Body of pancreas (tissue), 4 donors: ENCODE data around the gene MAML3.

Experiments
- POLR2A ChIP-seq, 3 donors: fragments of 450-650 bp; IDR thresholded peaks; one replicate each; pipeline ENCODE4 v1.6.1; 2016; ENCODE audit warnings: antibody characterized with exemption in 3 of 3, mild to moderate bottlenecking in 2 of 3
- TF ChIP-seq, protein P1 (sequence below), 7 experiments: fragments of 450-650 bp in 4 of 7; fragments of 200-600 bp in 3 of 7; sonication (generic) in 3 of 7; IDR thresholded peaks; one replicate each; pipeline ENCODE4 v1.5.1; 2016 to 2019; ENCODE audit warnings: antibody characterized with exemption in 7 of 7

DNA sequence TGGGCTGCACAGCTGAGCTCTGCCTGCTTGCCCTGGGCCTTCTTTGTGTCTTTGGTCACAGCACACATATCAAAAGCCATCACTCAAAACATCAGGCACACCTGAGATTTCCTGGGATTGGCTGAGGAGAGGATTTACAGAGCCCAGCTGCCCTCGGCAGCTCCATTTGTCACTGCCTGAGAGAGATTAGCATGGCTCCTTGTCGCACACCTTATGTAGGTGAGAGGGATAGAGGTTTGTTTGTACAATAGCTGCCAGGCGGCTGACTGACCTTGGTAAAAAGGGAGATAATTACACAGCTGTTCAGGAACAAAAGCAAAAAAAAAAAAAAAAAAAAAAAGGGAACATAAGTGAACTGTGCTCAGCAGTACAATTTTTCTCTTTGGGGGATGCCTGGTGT, 425.1 kb downstream of the MAML3 start:
- TF ChIP-seq, protein P1, sequence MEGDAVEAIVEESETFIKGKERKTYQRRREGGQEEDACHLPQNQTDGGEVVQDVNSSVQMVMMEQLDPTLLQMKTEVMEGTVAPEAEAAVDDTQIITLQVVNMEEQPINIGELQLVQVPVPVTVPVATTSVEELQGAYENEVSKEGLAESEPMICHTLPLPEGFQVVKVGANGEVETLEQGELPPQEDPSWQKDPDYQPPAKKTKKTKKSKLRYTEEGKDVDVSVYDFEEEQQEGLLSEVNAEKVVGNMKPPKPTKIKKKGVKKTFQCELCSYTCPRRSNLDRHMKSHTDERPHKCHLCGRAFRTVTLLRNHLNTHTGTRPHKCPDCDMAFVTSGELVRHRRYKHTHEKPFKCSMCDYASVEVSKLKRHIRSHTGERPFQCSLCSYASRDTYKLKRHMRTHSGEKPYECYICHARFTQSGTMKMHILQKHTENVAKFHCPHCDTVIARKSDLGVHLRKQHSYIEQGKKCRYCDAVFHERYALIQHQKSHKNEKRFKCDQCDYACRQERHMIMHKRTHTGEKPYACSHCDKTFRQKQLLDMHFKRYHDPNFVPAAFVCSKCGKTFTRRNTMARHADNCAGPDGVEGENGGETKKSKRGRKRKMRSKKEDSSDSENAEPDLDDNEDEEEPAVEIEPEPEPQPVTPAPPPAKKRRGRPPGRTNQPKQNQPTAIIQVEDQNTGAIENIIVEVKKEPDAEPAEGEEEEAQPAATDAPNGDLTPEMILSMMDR (IDR thresholded peaks at IDR 0.05) = no peak
- peak in 1 of 3 donors; percentile 16 for TF ChIP-seq POLR2A (IDR thresholded peaks at IDR 0.05)
